Measurements from ENCODE around the gene GOLGB1.

- TF ChIP-seq POLR2A (IDR thresholded peaks at IDR 0.05) = no peak
- no peak for TF ChIP-seq EP300 (IDR thresholded peaks at IDR 0.05; ENCODE audit: low read depth)
- TF ChIP-seq CTCF (IDR thresholded peaks at IDR 0.05) = no peak
- TF ChIP-seq POLR2AphosphoS5 (IDR thresholded peaks at IDR 0.05) = no peak
These were observed 27.1 kb downstream of the GOLGB1 start for GRCh38 chr3:121722411-121722810.

Data from transverse colon (tissue), 4 donors.